C4-2B (cell line): ENCODE results near the gene STAG1.

Experiments
- ZFX ChIP-seq: fragments of 450-650 bp; IDR thresholded peaks from 2 replicates; pipeline ENCODE4 v1.6.1; 2017
- TF ChIP-seq, protein P1 (sequence below): fragments of 450-650 bp; conservative IDR thresholded peaks from 2 replicates; pipeline ENCODE4 v1.5.1; 2017; ENCODE audit warnings: mild to moderate bottlenecking

GRCh38 chr3:136602818-136603217 lies 149.4 kb downstream of the STAG1 start:
- TF ChIP-seq, protein P1, sequence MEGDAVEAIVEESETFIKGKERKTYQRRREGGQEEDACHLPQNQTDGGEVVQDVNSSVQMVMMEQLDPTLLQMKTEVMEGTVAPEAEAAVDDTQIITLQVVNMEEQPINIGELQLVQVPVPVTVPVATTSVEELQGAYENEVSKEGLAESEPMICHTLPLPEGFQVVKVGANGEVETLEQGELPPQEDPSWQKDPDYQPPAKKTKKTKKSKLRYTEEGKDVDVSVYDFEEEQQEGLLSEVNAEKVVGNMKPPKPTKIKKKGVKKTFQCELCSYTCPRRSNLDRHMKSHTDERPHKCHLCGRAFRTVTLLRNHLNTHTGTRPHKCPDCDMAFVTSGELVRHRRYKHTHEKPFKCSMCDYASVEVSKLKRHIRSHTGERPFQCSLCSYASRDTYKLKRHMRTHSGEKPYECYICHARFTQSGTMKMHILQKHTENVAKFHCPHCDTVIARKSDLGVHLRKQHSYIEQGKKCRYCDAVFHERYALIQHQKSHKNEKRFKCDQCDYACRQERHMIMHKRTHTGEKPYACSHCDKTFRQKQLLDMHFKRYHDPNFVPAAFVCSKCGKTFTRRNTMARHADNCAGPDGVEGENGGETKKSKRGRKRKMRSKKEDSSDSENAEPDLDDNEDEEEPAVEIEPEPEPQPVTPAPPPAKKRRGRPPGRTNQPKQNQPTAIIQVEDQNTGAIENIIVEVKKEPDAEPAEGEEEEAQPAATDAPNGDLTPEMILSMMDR, result no peak
- no peak for TF ChIP-seq ZFX
